DMS79 treated with DMSO at 0.1 percent for 48 hours (cell line): Measurements from ENCODE around the gene RIOX2.

Source experiments
- DNase-seq: peaks from one replicate; lab custom pipeline; 2025; lab: John Stamatoyannopoulos, UW

Gene RIOX2

DNA sequence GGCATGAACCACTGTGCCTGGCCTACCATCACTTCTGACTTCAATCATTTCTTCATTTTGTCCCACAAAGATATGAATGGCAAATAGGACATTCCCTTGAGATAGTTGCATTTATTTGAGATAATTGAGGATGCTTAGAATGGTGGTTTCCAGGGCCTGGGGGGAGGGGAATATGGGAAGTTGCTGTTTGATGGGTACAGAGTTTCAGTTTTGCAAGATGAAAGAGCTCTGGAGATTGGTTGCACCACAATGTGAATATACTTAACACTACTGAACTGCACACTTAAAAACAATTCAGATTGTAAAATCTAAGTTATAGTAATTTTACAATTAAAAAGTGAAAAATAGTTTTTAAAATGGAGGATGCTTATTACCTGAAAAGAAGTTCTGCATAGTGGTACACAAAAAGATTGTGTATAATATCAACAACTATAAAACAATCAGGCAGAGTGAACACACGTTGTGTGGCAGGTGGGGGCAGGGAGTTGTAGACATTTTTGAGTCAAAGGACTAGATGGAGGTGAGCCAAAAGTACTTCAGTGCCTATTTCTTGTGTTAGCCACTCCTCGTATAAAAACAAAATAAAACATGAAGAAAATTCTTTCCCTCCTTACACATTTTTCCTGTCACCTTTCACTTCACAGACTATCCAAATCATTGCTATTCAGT is 18.5 kb upstream of the RIOX2 start:
- DNase-seq, result peak; percentile 36

DNA sequence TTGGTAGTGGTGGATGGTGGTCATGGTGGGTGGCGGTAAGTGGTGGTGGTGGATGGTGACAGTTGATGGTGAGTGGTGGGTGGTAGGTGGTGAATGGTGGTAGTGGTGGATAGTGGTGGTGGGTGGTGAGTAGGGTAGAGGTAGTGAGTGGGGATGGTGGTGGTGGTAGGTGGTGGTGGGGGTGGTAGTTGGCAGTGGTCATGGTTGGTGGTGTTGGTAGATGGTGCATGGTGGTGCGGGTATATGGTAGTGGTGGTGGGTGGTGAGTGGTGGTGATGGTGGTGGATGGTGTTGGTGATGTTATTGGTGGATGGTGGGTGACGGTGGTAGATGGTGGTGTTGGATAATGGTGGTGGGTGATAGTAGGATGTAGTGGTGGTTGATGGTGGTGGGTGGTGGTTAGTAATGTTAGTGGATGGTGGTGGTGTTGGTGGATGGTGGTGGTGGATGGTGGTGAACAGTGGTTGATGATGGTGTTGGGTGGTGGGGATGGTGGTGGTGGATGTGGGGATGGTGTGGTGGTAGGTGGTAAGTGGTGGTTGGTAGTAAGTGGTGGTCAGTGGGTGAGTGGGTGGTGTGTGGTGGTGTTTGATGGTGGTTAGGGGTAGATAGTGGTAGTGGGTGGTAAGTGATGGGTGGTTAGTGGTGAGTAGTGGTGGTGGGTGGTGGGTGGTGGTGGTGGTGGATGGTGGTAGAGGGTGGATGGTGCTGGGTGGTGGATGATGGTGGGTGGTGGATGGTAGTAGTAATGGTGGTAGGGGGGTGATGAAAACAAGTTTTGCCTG is 16.7 kb upstream of the RIOX2 start:
- DNase-seq, result no peak

- no peak for DNase-seq
Observed at GRCh38 chr3:97987306-97987705, 15.1 kb upstream of the RIOX2 start.

DNA sequence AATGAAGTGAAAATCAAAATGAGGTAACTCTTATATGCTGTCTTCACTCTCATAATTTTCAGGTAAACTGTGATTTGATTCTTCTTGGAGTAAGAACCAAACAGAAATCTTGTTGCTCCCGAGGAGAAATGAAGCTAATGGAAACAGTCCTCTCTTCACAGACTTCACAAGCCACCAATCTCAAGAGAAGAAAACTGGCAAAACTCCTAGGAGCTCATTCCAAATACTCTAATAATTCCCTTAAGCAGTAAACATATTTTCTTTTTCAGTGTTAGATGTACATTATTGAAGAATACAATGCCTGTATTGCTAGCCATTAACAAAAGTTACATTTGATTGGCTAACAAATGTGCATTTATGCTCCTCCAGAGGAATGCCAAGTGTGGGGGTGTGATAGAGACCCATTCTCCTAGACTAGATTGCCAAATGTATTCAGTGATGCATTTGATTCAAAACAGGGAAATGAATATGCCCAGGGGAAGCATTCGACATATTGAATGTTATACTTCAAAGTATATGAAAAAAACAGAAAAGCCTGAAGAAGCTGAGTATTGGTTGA is 11.8 kb upstream of the RIOX2 start:
- no peak for DNase-seq

DNA sequence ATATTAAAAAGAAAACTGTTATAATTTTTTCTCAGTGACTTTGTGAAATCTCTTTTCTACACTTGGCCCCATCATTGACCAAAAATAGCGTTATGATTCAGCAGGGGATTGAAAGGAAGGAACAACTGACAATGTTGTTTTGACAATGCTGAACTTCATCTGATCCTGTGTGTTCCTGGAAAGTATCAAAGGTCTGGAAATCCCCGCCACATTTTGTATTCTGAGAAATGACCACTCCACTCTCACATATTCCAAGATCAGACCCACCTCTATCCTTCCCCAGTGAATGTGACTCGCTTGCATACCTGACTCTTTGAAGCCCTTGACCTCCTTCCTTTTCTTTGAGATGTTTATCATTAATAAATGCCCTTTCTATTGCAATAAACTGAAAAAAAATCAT is 9.7 kb upstream of the RIOX2 start:
- DNase-seq, result no peak

DNA sequence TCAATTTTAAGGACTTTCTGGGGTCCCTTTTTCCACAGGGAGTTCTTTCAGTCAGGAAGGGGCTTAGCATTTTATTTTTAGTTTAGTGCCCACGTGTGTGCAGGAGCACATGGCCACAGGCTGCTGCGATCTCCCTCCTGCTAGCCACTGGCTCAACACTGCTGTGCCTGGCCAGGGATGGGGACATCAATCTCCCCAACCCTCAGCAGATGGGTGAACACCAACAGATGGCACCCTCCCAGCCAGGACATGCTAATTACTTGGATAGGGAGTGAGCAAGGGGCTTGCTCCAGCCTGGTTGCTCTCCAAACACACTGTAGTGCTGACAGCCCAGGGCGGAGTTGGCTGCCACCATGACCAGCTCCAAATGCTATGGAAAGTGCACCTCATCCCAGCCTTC is 7.4 kb upstream of the RIOX2 start:
- DNase-seq, result no peak

- no peak for DNase-seq
Observed at GRCh38 chr3:97975466-97975865, 3.2 kb upstream of the RIOX2 start.

- no peak for DNase-seq
Observed at GRCh38 chr3:97974996-97975395, 2.8 kb upstream of the RIOX2 start.

GRCh38 chr3:97972976-97973375 is 745 bp upstream of the RIOX2 start:
- no peak for DNase-seq

GRCh38 chr3:97970956-97971620 is 1.1 kb downstream of the RIOX2 start:
- DNase-seq, result peak; percentile 65

DNA sequence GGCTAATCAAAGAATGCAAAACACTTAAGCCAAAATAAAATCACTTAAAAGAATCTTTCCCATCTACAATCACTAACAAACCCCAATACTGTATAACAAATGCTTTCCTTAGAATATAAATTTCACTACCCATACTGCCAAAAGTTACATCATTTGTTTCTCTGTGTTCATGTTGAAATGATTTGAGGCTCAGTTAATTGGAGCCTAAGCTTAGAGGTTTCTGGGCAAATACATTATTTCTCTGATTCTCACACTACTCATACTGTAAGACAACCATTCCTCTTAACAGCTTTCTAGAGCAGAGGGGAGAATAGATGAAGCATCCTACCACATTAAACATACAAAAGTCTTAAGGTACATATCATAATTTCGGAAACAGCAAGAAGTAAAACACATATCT is 2.1 kb downstream of the RIOX2 start:
- no peak for DNase-seq

GRCh38 chr3:97969541-97969940 is 2.7 kb downstream of the RIOX2 start:
- no peak for DNase-seq

- no peak for DNase-seq
Observed at GRCh38 chr3:97968376-97968775, 3.9 kb downstream of the RIOX2 start.

DNA sequence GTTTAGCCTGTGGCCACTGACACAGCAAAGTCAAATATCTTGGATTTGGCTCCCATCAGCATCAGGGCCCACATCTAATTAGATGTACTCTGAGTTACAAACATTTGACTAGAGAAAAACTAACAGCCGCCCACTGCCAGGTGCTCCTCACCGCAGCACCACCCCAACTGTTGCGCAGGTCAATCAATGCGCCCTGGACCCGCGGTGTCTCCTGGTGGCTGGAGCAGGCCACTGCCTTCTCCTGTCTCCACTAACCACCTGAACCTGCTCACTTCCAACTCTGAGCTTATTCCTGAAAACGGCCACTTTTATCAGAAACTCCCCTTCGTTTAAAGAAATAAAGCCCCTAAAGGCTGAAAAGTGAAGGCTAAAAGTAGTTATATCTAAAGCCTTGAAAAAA is 4.3 kb downstream of the RIOX2 start:
- no peak for DNase-seq

DNA sequence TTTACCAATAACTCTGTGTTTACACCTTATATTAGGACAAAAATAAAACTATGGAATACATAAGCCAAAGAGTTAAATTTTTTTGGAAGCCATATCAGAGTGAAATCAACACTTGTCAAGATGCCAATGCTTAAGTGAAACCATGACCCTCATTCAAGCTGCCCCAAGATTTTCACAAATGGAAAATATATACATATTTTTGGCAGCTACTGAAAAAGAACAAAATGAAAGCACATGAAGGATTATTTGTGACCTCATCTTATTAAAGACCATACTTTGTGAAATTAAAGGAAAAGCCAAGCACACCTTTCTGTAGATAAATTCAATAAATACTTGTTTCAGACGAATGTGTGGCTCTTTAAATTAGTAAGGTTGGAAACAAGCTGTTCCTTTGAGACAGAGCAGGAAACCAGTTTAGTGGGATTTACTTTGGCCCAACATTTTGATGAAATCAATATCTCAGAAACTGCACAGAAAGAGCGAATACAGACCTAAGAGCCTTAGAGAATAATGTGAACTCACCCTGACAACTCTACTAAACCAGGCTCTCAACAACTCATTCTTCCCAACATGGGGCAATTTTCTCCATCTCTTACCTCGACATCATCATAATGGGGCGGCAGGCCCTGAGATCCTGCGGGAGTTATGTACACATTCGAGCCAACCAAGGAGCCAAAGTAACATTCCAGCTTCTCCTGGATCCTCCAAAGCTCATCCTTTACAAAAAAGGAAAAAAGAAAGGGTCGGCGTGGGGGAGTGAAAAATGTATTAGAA is 11.1 kb downstream of the RIOX2 start:
- no peak for DNase-seq

GRCh38 chr3:97960551-97960950 is 11.7 kb downstream of the RIOX2 start:
- DNase-seq, result no peak

GRCh38 chr3:97959872-97960271 is 12.4 kb downstream of the RIOX2 start:
- DNase-seq, result no peak

GRCh38 chr3:97958796-97959195 is 13.4 kb downstream of the RIOX2 start:
- DNase-seq, result peak; percentile 32

DNA sequence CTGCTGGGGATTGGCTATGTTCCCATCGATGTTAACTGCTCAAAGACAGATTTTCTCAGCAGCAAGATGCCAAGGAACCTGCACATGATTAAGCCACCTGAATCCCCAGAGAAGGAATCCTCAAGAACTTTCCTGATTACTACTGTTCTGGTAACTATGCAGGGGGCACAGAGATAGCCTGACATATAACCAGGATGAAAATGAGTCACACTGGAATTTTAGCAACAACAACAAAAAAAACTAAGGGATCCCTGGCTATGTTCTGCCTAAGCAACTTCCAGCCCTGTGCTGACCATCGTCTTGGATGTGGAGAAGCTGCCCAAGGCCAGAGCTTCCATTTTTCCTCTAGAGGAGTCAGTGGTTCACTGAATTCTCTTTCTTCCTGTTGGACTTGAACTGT is 13.8 kb downstream of the RIOX2 start:
- DNase-seq, result peak; percentile 32

DNA sequence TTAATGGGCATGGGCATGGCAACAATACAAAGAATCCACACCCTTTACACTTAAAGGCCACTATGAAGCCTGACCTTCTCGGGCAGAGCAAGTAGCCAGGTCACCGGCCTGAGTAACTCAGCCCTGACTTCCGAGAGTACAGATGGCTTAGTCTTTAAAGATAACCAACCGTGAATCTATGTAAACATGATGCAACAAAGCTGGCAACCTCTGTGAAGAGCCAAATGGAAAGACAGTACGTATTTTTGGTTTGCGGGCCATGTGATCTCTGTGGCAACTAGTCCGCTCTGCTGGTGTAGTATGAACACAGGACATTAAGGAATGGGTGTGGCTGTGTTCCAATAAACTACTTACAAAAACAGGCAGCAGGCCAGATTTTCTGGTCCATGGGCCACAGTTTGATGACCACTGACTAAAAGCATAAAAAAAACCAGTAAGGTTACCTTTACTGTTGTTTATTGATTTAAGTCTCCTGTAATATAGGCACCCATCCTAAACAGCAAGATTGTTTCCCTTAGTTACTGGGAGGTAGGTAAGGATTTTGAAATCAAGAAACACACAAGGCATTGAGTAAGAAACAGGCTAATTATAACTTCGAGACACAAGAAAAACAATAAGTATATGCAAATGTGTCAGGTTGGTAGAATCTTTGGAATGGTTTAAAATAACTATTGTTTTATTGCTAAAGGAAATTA is 14.5 kb downstream of the RIOX2 start:
- peak; percentile 35 for DNase-seq

- no peak for DNase-seq
Observed at GRCh38 chr3:97956051-97956450, 16.2 kb downstream of the RIOX2 start.
